Iris pigment epithelial cell (primary cell): ENCODE measurements around the gene SPDYC.
"Not testable (repeated sequence)": the region's sequence is repeated elsewhere in the genome, so short reads cannot be mapped to it uniquely, and the experiment has no call there.

Source experiments
- DNase-seq: peaks from one replicate; pipeline ENCODE4 v3.0.0-alpha.2; 2011; ENCODE audit warnings: low read depth

Gene SPDYC

DNA sequence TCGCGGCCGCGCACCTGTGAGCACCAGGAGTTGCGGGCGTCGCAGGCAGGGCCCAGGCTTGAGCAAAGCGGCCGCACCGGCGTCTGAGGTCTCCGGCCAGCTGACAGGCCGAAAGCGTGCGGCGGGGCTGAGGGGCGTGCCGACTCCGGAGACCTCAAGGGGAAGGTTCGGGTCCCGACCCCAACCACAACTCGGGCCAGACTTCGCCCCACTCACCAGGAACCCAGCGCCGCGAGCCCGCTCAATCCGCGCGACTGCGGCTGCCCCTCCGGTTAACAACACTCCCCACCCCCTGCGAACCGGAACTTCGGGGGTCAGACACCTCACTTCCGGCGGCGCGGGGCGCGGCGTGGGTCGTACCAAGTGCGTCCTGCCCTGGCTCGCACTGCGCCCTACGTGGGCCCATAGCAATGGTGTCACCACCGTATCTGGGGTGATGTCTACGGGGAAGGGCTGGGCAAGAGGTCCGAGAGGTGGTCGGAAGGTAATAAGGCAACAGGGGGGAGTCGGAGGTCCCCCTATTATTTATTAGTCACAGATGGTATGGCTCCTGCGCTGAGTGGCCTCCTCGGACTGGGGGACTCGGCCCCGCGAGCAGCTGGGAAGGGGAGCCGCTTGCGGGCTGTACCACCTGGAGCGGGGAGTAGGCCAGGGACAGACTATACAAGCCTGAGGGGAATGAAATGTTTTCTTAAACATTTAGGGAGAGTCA lies 35.6 kb upstream of the SPDYC start, which contains the start of gene SYVN1:
TSS of gene SYVN1 (minus strand) at position 280 of the 712 bp plus-strand sequence. CDS start 918 bp downstream, outside the sequence.
- DNase-seq = peak; percentile 86

GRCh38 chr11:65134952-65135632 lies 34.9 kb upstream of the SPDYC start:
- peak; percentile 98 for DNase-seq

DNA sequence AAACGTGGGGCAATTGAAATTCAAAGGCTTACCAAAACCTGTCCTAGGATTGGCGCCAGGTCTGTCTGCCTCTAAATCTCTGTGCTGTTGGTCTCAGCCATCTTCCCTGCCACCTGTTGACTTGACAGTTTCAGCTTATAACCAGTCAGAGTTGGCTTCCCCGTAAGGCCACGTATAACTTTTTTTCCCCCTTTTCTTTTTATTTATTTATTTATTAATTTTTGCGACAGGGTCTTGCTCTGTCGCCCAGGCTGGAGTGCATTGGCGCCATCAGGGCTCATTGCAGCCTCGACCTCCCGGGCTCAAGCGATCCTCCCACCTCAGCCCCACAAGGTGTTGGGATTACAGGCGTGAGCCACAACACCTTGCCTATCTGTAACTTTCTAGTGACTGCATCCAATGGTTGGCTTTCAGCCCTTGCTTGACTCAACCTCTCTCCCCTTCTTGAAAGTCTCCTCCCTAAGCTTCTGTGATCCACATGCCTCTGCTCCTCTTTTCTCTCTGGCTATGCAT lies 34.3 kb upstream of the SPDYC start:
- no peak for DNase-seq

- DNase-seq = no peak
These were observed 33.4 kb upstream of the SPDYC start for GRCh38 chr11:65136515-65137096.

GRCh38 chr11:65141896-65142494 lies 28.0 kb upstream of the SPDYC start:
- no peak for DNase-seq

DNA sequence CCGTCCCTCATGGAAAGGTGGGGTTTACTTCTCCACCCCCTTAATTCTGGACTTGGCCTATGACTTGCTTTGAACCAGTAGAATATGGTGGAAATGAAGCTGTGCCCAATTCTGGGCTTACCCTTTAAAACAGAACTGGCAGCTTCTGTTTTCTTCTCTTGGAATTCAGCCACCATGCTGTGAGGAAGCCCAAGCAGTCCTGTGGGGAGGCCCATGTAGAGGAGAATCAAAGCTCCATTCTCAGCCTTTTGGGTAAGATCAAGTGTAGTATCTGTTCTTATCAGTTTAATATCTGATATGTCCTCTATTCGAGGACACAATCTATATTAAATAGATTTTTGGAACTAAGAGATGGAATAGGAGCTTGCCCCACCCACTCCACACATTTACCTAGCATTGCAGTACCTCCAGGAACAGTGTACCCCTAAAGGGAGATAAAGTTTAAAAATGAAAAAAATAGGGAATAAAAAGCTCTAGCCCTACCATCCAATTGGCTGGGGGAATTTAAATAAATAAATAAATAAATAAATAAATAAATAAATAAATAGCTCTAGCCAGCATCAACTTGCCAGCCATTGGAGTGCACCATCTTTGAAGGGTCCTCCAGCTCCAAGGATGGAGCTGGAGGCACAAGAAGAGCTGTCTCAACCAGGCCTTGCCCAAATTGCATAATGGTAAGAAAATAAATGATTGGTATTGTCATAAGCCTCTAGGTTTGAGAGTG lies 22.5 kb upstream of the SPDYC start:
- no peak for DNase-seq

- DNase-seq = no peak
These were observed 21.4 kb upstream of the SPDYC start for GRCh38 chr11:65148657-65149056.

DNA sequence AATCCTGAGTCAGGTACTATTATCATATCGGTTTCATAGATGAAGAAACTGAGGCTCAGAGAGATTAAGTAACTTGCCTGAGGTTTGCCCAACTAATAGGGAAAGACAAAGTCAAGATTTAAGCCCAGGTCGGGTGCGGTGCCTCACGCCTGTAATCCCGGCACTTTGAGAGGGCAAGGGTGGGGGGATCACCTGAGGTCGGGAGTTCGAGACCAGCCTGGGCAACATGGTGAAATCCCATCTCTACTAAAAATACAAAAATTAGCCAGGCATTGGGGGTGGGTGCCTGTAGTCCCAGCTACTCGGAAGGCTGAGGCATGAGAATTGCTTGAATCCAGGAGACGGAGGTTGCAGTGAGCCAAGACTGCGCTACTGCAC lies 19.9 kb upstream of the SPDYC start:
- DNase-seq = not testable (repeated sequence)

DNA sequence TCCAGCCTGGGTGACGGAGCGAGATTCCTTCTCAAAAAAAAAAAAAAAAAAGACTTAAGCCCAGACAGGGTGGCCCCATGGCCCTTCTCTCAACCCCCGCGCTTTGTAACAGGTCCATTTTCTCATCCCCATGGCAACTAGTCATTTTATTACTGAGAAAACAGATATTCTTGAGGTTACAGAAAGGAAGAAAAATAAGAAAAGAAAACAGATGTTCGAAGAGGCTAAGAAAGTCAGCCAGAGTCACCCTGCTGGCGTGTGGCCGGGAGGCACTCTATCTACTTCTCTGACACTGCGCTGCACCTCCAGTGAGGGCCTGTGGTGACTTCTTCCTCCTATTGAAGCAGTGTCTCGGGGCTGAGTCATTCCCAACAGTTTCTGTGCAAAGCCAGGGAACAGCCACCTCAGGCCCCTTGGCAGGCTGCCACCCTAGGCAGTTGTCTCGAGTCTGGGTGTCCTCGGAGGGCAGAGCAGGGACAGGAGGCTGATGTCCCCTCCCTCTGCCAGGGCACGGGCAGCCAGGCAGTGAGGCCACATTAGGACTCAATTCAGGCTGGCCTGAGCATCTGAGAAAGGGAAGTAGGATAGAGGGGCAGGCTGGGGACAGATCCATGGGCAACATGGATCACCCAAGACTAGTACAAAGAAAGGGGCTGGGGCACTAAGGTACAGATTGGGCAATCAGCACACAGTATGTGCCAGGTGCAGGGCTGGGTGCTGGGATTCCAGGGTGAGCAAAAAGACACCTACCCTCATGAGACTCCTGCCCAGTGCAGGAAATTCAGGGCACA lies 19.3 kb upstream of the SPDYC start:
- DNase-seq = peak; percentile 66

DNA sequence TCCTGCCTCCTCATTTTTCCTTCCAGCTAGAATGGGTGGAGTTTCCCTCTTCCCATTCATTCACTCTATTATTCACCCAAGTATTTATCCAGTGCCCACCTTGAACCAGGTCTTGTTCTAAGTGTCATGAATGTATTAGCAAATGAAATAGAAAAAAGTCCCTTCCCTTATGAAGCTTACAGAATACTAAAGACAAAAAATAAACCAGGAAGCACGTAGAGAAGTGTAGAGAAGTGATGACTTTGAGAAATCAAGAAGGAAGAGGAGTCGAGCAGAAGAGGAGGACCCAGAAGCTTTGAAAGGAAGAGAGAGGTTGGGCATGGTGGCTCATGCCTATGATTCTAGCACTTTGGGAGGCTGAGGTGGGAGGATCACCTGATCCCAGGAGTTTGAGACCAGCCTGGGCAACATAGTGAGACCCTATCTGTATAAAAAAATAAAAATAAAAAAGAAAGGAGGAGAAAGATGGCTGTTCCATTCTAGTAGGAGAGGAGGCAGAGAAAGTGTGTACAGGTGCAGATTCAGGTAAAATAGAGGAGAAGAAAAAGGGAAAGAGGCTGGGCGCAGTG lies 18.6 kb upstream of the SPDYC start:
- no peak for DNase-seq

GRCh38 chr11:65152122-65152521 lies 17.9 kb upstream of the SPDYC start:
- DNase-seq = no peak

GRCh38 chr11:65156256-65156655 lies 13.8 kb upstream of the SPDYC start:
- DNase-seq = no peak

- no peak for DNase-seq
These were observed 13.1 kb upstream of the SPDYC start for GRCh38 chr11:65156926-65157325.

- no peak for DNase-seq
These were observed 12.7 kb upstream of the SPDYC start for GRCh38 chr11:65157336-65157735.

DNA sequence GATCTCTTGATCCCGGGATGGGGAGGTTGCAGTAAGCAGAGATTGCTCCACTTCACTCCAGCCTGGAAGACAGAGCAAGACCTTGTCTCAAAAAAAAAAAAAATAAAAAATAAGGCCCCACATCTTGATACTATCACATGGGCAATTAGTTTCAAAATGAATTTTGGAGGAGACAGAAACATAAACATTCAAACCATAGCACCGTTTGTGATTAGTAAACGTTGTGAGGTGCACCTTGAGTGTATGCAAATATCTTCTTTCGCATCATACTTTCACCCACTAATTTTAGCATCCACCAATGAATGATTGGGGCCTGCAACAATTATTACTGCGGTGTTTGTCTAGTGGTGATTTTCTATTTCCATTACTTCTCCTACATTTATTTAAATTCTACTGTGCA lies 11.0 kb upstream of the SPDYC start:
- no peak for DNase-seq

- DNase-seq = no peak
These were observed 9.4 kb upstream of the SPDYC start for GRCh38 chr11:65160643-65161042.

GRCh38 chr11:65163684-65164083 lies 6.3 kb upstream of the SPDYC start:
- DNase-seq = no peak

DNA sequence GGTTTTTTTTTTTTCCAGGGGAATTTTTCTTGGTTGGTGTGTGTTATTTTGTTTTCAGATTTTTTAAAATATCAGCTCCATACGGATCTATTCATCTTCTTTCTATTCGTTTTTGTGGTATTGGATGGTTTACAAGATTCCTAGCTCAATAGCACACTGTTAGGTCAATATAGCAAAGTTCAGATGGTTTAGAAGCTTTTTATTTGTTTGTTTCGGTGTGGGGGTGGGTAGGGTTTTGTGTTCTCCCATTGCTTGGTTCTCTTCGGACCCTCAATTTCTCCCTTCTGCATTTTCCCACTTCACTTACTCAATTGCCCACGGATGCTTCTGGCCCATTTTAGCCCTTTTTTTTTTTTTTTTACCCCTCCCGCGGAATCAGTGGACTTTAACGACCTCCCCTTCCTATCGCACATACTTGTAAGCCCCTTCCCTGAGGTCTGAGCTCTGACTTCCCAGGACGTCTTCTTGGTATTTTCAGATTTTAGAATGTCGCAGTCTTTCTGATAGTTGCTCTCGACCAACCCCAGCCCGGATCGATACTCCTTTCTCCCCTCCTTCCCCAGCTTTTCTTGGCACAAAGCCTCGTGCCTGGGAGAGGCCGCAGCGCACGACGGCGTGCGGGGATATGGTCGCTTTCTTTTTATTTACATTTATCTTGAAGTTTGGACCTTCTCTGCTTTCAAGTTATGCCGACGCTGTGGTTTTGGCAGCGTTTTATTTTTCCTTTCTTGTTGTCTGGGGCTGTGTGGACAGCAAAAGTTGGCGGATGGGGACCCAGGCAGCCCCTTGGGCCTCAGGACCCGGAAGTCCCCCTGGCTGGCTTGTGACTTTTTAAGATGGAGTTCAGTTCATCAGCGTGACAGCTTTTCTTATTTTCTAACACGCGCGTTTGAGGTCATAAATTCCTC lies 4.4 kb upstream of the SPDYC start:
- DNase-seq = no peak

GRCh38 chr11:65166893-65167292 lies 3.1 kb upstream of the SPDYC start:
- DNase-seq = no peak

DNA sequence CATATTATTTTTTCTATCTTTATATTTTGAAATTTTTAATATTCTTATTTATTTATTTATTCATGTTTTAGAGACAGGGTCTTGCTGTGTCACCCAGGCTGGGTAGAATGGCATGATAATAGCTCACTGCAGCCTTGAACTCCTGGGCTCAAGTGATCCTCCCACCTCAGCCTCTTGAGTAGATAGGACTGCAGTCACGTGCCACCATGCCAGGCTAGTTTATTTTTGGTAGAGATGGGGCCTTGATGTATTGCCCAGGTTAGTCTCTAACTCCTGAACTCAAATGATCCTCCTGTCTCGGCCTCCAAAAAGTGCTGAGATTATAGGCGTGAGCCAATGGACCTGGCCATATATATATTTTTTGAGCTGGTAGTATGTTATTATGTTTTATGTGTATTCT lies 2.4 kb upstream of the SPDYC start:
- no peak for DNase-seq
